SIG-M5 treated with dmso at 0.1 percent for 504 hours (cell line): ENCODE measurements around the gene PEX26.
"Not testable (repeated sequence)": the region's sequence is repeated elsewhere in the genome, so short reads cannot be mapped to it uniquely, and the experiment has no call there.

Experiments
- DNase-seq: peaks from one replicate; lab custom pipeline; 2025; ENCODE audit not compliant: unreplicated experiment; lab: John Stamatoyannopoulos, UW

PEX26 gene

GRCh38 chr22:18056161-18056666 is 21.6 kb upstream of the PEX26 start:
- peak; percentile 16 for DNase-seq

GRCh38 chr22:18056807-18057474 is 20.8 kb upstream of the PEX26 start:
- DNase-seq, result no peak

DNA sequence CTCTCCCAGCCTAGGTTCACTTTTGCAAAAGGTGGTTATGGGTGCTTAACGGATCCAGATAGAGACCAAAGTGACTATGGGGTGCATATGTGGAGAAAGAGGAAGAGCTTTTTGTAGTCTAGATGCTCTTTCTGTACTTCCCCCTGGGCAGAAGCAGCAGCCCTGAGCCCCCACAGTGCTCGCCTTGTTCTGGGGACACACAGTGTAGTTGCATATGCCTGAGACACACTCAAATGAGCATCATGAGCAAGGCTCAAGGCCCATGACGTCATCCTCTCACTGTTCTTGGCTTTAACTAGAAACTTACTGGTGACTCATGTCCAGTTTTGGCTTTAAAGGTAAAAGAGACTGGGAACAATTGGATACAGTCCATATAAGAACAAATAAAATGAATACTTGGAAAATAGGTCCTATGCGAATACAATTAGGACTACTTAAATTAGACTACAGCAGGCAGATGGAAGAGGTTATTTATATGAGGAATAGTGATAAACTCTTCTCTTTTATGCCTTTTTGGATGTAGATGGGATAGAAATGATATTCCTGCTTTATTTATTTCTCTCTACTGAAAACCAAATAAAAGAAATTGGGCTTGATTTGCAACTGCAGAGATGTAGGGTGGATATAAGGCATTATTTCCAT is 20.1 kb upstream of the PEX26 start:
- DNase-seq, result peak; percentile 60

DNA sequence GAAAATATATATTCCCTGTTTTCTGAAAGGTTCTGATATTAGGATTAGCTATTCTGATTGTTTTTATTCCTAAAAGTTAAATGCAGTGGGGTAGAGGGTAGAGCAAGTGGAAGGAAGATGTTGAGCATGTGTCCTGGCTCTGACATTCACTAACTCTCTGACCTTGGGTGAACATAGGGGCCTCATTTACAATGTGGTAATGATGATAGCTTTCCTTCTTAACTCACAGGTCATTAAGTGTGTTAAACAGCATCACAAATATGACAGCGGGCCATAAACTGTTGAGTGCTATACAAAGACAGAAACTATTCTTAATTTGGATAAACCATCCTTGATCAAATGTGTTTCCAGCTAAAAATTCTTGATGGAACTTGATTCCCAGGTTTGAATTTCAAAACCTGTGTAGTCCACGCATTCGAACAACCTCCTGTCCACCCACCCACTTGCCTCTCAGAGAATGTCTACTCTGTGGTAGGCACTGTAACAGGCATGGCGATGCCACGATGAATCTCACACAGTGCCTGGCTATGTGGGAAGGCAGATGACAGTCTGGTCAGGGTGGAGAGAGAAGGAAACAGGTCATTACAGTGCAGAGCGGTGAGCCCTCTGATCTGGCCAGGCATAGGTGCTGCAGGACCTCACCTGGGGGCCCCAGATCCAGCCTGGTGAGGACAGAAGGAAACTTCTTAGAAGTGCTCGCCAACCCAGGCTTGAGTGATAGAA is 19.3 kb upstream of the PEX26 start:
- DNase-seq, result no peak

- DNase-seq, result no peak
These were observed 18.7 kb upstream of the PEX26 start for GRCh38 chr22:18059094-18059417.

- no peak for DNase-seq
These were observed 18.3 kb upstream of the PEX26 start for GRCh38 chr22:18059473-18059872.

- DNase-seq, result no peak
These were observed 17.8 kb upstream of the PEX26 start for GRCh38 chr22:18059991-18060390.

DNA sequence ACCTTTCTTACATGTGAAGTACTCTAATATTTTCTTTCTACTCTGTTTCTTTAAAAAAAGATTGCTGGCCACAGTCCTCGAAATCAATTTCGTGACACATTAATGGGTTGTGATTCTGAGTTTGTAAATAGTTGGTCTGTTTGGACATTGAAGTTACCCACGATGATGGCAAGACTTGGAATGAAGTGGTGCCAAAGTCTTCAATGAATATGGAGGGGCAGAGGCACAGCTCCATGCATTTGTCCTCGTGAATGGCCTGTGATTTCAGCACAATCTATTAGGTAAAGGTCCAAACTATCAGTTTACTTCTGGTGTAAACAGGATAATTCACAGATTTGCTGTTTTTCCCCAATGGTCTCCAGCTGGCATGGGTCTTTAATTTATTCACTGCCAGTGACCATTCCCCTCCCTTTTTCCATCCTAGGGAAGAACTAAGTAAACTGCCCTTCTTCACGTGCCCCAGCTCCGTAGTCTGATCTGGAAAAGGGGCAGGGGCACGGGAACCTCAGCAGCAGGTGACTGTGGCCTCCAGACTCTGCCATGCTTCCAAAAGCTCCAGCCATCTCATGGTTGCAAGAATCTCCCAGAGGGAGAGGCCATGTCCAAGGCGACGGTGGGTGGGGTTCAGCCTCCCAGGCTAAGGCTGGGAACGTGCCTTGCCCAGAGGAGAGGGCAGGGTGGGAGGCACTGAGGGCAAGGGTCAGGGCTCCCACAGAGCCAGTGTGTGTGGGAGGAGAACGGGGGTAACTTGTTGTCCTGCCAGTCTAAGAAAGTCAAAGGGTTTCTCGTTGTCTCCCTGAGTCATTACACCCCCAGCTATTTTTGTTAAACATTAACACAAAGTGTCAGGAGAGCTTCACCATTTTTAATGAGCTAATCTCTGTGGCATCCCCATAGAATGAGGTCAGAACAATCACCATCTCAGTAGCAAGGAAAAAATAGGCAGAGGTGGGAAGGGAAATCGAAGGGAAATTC is 16.9 kb upstream of the PEX26 start:
- DNase-seq, result no peak

GRCh38 chr22:18062421-18062820 is 15.4 kb upstream of the PEX26 start:
- no peak for DNase-seq

- no peak for DNase-seq
These were observed 14.5 kb upstream of the PEX26 start for GRCh38 chr22:18063306-18063705.

DNA sequence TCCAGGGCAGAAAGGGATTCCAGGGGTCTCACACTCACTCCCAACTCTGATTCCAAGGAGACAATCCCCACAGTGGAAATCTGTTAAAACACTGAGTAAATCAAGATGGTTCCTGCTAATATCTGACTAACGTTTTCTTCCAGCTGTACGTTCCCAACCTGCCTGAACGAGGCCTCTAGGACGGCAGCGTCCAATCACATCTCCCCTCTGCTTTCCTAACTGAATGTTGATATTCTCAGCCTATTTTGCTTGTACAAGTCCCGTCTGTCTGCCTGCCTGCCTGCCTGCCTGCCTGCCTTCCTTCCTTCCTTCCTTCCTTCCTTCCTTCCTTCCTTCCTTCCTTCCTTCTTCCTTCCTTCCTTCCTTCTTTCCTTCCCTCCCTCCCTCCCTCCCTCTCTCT is 14.1 kb upstream of the PEX26 start:
- not testable (repeated sequence) for DNase-seq

- no peak for DNase-seq
These were observed 13.2 kb upstream of the PEX26 start for GRCh38 chr22:18064636-18065035.

- DNase-seq, result no peak
These were observed 12.5 kb upstream of the PEX26 start for GRCh38 chr22:18065256-18065655.

- peak; percentile 17 for DNase-seq
These were observed 11.5 kb upstream of the PEX26 start for GRCh38 chr22:18066181-18066859.

- DNase-seq, result no peak
These were observed 10.7 kb upstream of the PEX26 start for GRCh38 chr22:18067121-18067520.

DNA sequence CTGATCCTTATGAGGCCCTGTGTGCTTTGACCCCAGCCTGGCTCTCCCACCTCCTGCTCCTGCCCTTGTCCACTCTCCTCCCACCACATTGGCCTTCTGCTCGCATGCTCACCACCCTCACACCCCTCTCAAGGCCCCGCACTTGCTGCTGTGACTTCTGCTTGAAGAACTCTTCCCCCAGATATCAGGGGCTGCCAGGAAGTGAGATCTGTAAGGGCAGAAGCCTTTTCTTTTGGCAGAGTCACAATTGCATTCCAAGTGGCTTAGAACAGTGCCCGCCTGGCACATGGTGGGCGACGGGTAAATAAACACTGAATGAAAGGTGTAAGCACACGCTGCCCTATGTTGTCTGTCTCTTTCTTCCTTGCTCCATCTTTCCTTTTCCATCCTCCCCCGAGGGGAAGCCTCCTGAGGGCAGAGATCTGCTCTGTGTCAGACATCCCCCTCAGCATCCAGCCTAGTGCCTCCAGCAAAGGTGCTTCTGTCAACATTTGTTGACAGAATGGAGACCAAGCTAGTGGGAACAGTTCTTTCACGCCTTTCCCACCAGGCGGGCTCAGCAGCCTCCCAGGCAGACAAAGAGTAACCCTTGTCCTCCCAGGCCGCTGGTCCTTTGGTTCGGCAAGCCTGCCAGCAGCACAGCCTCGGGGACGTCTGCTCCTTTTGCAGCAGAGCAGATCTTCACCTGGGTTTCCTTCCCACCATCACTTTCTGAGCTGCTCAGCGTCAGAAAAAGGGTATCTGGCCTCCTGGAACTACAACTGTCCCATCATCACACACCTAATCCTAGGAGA is 10.0 kb upstream of the PEX26 start:
- no peak for DNase-seq

GRCh38 chr22:18068381-18068988 is 9.3 kb upstream of the PEX26 start:
- DNase-seq, result no peak

- DNase-seq, result no peak
These were observed 8.7 kb upstream of the PEX26 start for GRCh38 chr22:18069041-18069440.

DNA sequence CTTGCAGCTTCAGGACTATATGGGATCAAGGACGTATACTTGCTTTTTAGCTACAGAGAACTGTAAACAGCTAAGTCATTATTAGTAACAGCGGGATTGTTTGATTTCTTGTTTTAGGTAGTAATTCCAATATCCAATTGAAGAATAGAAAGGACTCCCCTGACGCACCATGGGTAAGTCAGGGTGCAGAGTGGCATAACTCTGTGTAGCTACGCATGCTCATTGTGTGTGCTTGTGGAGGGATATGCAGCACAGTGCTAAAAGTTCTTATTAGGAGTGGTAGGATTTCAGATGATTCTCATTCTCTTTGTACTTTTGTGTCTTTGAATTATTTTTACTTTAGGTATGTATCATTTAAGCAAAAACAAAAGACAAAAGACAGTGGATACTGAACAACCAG is 7.7 kb upstream of the PEX26 start:
- DNase-seq, result no peak
